ENCODE data around the gene CEL.

DNA sequence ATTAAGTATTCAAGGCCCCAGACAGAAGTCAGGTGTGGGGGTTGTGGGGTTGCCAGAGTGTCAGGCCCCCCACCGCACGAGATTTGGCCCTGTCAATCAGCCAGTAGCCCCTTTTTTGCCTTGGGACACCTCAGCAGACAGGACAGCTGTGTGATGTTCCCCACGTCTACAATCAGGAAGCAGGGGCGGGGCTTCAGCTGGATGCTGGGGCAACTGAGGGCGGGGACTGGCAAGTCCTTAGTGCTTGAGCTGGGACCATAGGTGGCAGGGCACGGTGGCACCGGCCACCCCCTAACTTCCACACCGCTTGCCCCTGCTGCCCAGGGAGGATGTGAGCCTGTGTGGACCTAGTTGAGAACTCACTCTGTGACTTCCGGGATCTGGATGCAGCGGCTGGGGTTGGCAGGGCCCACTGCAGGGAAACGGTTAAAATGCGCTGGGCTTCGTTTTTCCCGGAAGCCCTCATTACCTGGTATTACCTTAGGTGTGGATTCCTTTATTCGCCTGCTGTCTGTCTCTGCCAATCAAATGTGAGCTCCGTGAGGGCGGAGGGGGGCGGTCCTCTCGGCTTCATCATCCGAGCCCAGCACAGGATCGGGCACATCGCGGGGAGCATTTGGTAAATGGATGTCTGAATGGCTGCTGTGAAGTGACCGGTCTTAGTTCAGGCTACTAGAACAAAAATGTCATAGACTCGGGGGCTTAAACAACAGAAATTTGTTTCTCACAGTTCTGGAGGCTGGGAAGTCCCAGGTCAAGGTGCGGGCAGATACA lies 38.5 kb upstream of the CEL start:
- TF ChIP-seq, protein P1, sequence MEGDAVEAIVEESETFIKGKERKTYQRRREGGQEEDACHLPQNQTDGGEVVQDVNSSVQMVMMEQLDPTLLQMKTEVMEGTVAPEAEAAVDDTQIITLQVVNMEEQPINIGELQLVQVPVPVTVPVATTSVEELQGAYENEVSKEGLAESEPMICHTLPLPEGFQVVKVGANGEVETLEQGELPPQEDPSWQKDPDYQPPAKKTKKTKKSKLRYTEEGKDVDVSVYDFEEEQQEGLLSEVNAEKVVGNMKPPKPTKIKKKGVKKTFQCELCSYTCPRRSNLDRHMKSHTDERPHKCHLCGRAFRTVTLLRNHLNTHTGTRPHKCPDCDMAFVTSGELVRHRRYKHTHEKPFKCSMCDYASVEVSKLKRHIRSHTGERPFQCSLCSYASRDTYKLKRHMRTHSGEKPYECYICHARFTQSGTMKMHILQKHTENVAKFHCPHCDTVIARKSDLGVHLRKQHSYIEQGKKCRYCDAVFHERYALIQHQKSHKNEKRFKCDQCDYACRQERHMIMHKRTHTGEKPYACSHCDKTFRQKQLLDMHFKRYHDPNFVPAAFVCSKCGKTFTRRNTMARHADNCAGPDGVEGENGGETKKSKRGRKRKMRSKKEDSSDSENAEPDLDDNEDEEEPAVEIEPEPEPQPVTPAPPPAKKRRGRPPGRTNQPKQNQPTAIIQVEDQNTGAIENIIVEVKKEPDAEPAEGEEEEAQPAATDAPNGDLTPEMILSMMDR (IDR thresholded peaks at IDR 0.05) = no peak
- TF ChIP-seq POLR2AphosphoS5 (IDR thresholded peaks at IDR 0.05) = no peak
- no peak for TF ChIP-seq POLR2A (IDR thresholded peaks at IDR 0.05)
